Testis (tissue), 3 donors: Measurements from ENCODE around the gene HOXA3. TPM values are rescaled to one million over a fixed set of nuclear protein-coding genes. Genes with fewer than 3 reads are reported as not detected.

ENCODE experiments used
- DNase-seq: peaks from one replicate; pipeline ENCODE4 v3.0.0-alpha.2; 2019
- H3K27ac ChIP-seq, 2 donors: fragments of 200-600 bp; sonication (generic); one replicate each; pipeline ENCODE4 v1.5.1; 2019
- H3K27me3 ChIP-seq: fragments of 200-600 bp; sonication (generic); one replicate; pipeline ENCODE4 v1.5.1; 2019
- H3K36me3 ChIP-seq: fragments of 200-600 bp; sonication (generic); one replicate; pipeline ENCODE4 v1.5.1; 2017; ENCODE audit warnings: low read depth; ENCODE audit errors: missing control alignments
- H3K4me1 ChIP-seq: fragments of 200-600 bp; sonication (generic); one replicate; pipeline ENCODE4 v1.5.1; 2019
- H3K4me3 ChIP-seq, 2 donors: fragments of 200-600 bp; sonication (generic); one replicate each; pipeline ENCODE4 v1.5.1; 2017 to 2019
- H3K9me3 ChIP-seq: fragments of 200-600 bp; sonication (generic); one replicate; pipeline ENCODE4 v1.5.1; 2017
- POLR2A ChIP-seq: fragments of 450-650 bp; IDR thresholded peaks from one replicate; pipeline ENCODE4 v1.6.1; 2017; ENCODE audit warnings: antibody characterized with exemption, mild to moderate bottlenecking, moderate library complexity
- whole genome bisulfite sequencing, 2 donors: methylation state at CpG; one replicate each; pipeline ENCODE4 v1.1.5; 2018; 5-methylcytosine and 5-hydroxymethylcytosine counted together
- intact Hi-C: fragments of 100-400 bp; cut with DNase I; formaldehyde crosslinking; loops from one replicate; pipeline ENCODE4 v1.15.1; 2023; ENCODE audit warnings: low total_unique reads
- polyA plus RNA-seq: library from polyadenylated mRNA; stranded (reverse); fragments of 350-450 nt; fragmentation: Illumina TruSeq; extraction: RNeasy Lipid Tissue Mini Kit (QIAGEN cat#74804); gene quantifications from one replicate; pipeline ENCODE4 v1.2.3, GENCODE V29; 2014; ENCODE audit warnings: low read depth, low replicate concordance; ENCODE audit not compliant: insufficient read depth
- total RNA-seq, 2 donors: library from RNA; depleted of rRNA; stranded (reverse); fragments of >200 nt; gene quantifications; one replicate each; pipeline ENCODE4 v1.2.3, GENCODE V29; 2016
- TF ChIP-seq, protein P1 (sequence below), 3 experiments: fragments of 450-650 bp in 2 of 3; fragments of 200-600 bp in 1 of 3; sonication (generic) in 1 of 3; IDR thresholded peaks; one replicate each; pipeline ENCODE4 v1.5.1; 2016 to 2019; ENCODE audit warnings: antibody characterized with exemption in 3 of 3, mild to moderate bottlenecking in 2 of 3, moderate library complexity in 1 of 3

Gene HOXA3
- total and polyA plus RNA-seq, 3 donors from 2014 or later: 0.93 to 2.8 (median 2.4) TPM

DNA sequence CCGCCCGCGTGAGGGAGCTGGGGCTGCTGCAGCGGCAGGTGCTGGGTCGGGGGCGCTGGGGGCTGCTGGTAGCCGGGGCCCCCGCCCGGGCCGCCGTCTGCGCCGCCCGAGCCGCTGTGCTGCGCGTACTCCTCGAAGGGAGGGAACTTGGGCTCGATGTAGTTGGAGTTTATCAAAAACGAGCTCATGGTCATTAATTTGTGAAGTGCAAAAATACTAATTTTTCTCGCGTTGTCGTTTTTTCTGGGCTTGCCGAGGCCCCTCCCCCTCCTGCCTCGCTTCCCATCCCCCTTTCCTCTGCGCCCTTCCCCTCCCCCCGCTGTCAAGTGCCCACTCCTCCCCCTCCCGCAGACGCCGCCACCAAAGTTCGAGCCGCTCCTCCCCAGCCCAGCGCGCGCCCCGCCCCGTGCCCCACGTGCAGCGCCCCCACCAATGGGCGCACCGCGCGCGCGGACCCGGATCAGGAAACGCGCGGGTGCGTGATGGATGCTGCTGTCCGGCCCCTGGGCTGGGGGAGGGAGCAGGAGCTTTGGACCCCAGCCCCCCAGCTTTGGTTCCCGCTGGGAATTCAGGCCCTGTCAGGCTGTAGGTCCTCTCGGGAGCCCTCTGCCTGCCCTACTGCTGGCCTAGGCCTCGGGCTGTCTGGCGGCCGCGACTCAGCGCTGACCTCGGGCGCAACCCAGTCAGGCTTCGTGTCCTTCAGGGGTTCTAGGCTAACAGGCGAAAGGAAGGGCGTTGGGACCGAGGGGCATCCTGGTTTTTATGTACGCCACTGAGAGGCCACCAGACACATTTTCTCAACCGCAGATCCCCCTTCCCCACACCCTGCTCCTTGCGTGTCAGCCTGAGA lies 21.6 kb downstream of the HOXA3 start, which contains the start of gene HOXA4:
Gene HOXA4 (minus strand): TSS at position 218 of the 850 bp plus-strand sequence. CDS start 24 bp downstream, at position 194.
- Histone ChIP-seq H3K4me1 (no peaks in the 10 kb centered on the region), H3K4me3 (peak within 1 kb of the TSS; percentile 57 to 75), H3K27me3 (no peaks in the 10 kb centered on the region), H3K27ac (no peak within 1 kb of the TSS), H3K9me3 (no peaks in the 10 kb centered on the region), H3K36me3 (no peaks in the 10 kb centered on the region)
- intact Hi-C loops: no loop called here
- 5 to 7% methylated on average over 15 to 66 of the region's 67 CpGs for WGBS, 2 donors
- TF ChIP-seq, protein P1, sequence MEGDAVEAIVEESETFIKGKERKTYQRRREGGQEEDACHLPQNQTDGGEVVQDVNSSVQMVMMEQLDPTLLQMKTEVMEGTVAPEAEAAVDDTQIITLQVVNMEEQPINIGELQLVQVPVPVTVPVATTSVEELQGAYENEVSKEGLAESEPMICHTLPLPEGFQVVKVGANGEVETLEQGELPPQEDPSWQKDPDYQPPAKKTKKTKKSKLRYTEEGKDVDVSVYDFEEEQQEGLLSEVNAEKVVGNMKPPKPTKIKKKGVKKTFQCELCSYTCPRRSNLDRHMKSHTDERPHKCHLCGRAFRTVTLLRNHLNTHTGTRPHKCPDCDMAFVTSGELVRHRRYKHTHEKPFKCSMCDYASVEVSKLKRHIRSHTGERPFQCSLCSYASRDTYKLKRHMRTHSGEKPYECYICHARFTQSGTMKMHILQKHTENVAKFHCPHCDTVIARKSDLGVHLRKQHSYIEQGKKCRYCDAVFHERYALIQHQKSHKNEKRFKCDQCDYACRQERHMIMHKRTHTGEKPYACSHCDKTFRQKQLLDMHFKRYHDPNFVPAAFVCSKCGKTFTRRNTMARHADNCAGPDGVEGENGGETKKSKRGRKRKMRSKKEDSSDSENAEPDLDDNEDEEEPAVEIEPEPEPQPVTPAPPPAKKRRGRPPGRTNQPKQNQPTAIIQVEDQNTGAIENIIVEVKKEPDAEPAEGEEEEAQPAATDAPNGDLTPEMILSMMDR (IDR thresholded peaks at IDR 0.05): no peak
- TF ChIP-seq POLR2A: no peak
- peak; percentile 88 for DNase-seq

DNA sequence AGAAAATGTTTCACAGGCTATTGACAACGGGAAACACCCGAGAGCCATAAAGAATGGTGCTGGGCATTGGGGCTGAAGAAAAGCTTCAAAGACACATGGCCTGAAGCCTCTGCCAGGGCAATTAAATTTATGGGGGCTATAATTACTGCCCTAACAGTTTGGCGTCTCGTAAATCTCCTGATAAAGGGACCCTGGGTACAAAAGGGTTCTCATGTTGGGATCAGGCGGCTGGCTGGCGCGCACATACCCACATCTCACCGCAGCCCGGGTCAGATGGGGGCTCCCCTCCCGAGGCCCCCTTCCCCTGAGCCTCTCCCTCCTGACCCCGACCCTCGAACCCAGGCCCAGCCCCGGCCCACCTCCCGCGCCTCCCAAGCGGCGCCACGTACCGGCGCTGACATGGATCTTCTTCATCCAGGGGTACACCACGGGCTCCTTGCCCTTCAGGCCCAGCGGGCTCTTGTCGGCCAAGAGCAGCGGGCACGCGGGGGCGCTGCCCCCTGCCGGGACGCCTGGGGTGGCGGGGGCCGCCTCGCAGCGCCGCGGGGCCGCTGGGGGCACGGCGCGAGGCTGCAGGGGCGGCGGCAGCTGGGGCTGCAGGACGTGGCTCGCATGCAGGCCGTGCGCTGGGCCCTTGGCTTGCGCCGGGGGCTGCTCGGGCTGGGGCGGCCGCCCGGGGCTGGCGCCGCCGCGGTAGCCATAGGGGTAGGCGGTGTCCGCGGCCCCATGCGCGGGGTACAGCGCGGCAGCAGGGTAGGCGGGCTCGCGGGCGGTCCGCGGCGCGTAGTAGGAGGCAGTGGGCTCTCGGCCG lies 22.4 kb downstream of the HOXA3 start:
- H3K27ac ChIP-seq: no peak overlapping the region
- H3K9me3 ChIP-seq: no peaks in the 10 kb centered on the region
- TF ChIP-seq, protein P1 (IDR thresholded peaks at IDR 0.05): no peak
- no peak for TF ChIP-seq POLR2A
- no peaks in the 10 kb centered on the region for H3K27me3 ChIP-seq
- H3K4me3 ChIP-seq: peak overlapping the region; percentile 57 to 75
- 6 to 20% methylated on average over 10 to 46 of the region's 72 CpGs for WGBS, 2 donors
- intact Hi-C loops: no loop called here
- no peaks in the 10 kb centered on the region for H3K36me3 ChIP-seq
- peak; percentile 14 for DNase-seq
- no peaks in the 10 kb centered on the region for H3K4me1 ChIP-seq

DNA sequence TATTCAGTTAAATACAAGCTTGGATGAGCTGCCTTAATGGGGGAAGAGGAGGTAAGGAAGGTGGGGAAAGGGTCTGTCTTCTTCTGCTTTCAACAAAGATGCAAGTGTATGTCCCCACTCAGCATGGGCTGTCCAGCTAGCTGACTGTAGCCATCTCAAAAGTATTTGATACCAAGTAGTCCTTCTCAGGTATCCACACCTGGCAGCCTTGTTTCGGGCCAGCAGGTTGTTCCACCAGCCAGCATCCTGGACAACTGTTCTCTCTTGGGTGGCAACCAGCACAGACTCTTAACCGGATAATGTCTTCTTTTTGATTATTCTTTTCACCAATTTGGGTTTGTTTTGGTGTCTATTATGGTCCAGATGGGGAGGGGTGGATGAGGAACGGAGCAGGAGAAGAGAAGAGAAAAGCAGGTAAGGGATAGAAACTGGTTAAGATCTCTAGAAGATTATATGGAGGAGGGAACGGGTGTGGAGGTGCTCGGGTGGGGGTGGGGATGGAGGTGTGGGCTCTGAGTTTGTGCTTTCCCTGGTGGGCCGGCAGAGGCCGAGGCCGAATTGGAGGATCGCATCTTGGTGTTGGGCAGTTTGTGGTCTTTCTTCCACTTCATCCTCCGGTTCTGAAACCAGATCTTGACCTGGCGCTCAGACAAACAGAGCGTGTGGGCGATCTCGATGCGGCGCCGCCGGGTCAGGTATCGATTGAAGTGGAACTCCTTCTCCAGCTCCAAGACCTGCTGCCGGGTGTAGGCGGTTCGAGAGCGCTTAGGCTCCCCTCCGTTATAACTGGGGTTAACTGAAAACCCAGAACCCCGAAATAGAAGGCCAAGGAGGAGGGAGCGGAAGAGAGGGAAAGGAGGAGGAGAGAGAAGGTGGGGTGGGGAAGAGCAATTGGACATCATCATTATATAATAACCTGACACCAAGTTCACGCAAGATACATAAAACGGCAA lies 23.3 kb downstream of the HOXA3 start:
- TF ChIP-seq, protein P1 (IDR thresholded peaks at IDR 0.05): no peak
- no peak for TF ChIP-seq POLR2A
- Histone ChIP-seq H3K4me3 (peak overlapping the region in 1 of 2 donors; percentile 45), H3K9me3 (no peaks in the 10 kb centered on the region), H3K36me3 (no peaks in the 10 kb centered on the region), H3K27ac (no peak overlapping the region), H3K4me1 (no peaks in the 10 kb centered on the region), H3K27me3 (no peaks in the 10 kb centered on the region)
- intact Hi-C loops: no loop called here
- DNase-seq: no peak
- 29 to 34% methylated on average over 23 to 28 of the region's 28 CpGs for WGBS, 2 donors

DNA sequence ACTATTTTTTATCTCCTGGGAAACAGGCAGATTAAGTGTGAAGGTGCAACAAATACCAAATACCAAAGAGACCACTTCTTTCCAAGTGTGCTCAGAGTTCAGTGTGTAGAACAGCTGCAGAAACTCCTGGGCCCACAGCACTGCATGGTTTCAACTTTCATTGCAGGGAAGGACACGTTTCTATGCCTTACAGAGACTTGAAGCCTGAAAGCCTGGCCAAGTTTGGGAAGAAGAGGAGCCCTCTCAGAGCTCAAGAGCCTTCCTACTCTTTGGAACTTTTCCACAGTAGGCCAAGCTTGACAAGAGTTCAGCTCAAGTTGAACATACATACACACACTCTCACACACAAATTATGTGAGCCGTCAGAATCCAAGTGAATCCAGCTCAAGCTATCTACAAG lies 24.3 kb downstream of the HOXA3 start:
- WGBS, 2 donors: 47 to 57% methylated on average over 2 of the region's 2 CpGs
- Histone ChIP-seq H3K36me3 (no peaks in the 10 kb centered on the region), H3K4me1 (no peaks in the 10 kb centered on the region), H3K27ac (no peak overlapping the region), H3K4me3 (no peak overlapping the region), H3K9me3 (no peaks in the 10 kb centered on the region), H3K27me3 (no peaks in the 10 kb centered on the region)
- TF ChIP-seq, protein P1 (IDR thresholded peaks at IDR 0.05): no peak
- no peak for TF ChIP-seq POLR2A
- no peak for DNase-seq
- intact Hi-C loops: no loop called here
